GM06990 (cell line): Measurements from ENCODE around the gene ATM.

ENCODE experiments used
- DNase-seq: peaks from one replicate; pipeline ENCODE4 v3.0.0-alpha.2; 2011; ENCODE audit not compliant: insufficient read length; ENCODE audit errors: extremely low read depth
- H3K27me3 ChIP-seq: replicated peaks from 2 replicates; pipeline ENCODE4 v1.6.0; 2011; ENCODE audit warnings: low read length; ENCODE audit not compliant: control insufficient read depth, insufficient read depth
- H3K36me3 ChIP-seq: 2 replicates; pipeline ENCODE4 v1.5.1; 2011; ENCODE audit warnings: low read length; ENCODE audit not compliant: control insufficient read depth, insufficient read depth
- H3K4me3 ChIP-seq: replicated peaks from 2 replicates; pipeline ENCODE4 v1.5.1; 2011; ENCODE audit warnings: low read depth, mild to moderate bottlenecking, control low read depth, low read length
- TF ChIP-seq, protein P1 (sequence below): IDR thresholded peaks from 2 replicates; pipeline ENCODE4 v1.5.1; 2011; ENCODE audit warnings: low read length, control low read depth, mild to moderate bottlenecking, inconsistent platforms; ENCODE audit not compliant: insufficient read depth, poor library complexity, severe bottlenecking

ATM gene

DNA sequence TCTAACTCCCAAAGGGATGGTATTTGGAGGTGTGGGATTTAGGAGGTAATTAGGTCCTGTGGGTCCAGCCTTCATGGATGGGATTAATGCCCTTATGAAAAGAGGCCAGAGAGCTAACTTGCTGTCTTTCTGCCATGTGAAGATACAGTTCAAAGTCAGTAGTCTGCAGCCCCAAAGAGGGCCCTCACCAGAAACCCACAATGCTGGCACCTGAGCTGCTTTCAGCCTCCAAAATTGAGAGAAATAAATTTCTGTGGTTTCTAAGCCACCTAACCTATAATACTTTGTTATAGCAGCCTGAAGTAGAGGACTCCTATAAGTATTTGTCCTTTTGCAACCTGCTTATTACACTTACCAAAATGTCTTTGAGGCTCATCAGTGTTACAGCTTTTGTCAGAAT is 16.2 kb downstream of the ATM start:
- TF ChIP-seq, protein P1, sequence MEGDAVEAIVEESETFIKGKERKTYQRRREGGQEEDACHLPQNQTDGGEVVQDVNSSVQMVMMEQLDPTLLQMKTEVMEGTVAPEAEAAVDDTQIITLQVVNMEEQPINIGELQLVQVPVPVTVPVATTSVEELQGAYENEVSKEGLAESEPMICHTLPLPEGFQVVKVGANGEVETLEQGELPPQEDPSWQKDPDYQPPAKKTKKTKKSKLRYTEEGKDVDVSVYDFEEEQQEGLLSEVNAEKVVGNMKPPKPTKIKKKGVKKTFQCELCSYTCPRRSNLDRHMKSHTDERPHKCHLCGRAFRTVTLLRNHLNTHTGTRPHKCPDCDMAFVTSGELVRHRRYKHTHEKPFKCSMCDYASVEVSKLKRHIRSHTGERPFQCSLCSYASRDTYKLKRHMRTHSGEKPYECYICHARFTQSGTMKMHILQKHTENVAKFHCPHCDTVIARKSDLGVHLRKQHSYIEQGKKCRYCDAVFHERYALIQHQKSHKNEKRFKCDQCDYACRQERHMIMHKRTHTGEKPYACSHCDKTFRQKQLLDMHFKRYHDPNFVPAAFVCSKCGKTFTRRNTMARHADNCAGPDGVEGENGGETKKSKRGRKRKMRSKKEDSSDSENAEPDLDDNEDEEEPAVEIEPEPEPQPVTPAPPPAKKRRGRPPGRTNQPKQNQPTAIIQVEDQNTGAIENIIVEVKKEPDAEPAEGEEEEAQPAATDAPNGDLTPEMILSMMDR, result no peak
- H3K27me3 ChIP-seq, result no peaks in the 10 kb centered on the region
- no peak overlapping the region for H3K4me3 ChIP-seq
- H3K36me3 ChIP-seq, result no peaks in the 10 kb centered on the region; the same call in none of the 2 replicates
- DNase-seq, result no peak

DNA sequence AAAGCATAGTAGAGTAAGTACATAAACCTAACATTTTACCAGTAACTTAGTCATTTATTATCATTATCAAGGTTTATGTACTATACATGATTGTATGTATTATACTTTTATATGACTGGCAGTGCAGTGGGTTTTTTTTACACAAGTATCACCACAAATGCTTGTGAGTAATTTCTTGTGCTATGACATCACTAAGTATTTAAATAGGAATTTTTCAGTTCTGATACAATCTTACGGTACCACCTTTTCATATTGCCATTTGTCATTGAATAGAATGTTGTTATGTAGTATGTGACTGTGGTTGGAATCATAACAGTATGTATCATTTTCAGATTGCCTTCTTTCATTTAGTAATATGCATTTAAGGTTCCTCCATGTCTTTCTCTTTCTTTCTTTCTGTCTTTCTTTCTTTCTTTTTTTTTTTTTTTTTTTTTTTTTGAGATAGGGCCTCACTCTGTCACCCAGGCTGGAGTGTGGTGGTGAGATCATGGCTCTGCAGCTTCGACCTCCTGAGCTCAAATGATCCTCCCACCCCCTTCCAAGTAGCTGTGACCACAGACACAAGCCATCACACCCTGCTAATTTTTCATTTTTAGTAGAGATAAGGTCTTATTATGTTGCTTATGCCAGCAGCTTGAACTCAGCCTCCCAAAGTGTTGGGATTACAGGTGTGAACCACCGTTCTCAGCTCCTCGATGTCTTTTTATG is 18.6 kb downstream of the ATM start:
- H3K27me3 ChIP-seq, result no peaks in the 10 kb centered on the region
- H3K4me3 ChIP-seq, result no peak overlapping the region
- no peak for DNase-seq
- TF ChIP-seq, protein P1, result no peak
- no peaks in the 10 kb centered on the region; the same call in none of the 2 replicates for H3K36me3 ChIP-seq

DNA sequence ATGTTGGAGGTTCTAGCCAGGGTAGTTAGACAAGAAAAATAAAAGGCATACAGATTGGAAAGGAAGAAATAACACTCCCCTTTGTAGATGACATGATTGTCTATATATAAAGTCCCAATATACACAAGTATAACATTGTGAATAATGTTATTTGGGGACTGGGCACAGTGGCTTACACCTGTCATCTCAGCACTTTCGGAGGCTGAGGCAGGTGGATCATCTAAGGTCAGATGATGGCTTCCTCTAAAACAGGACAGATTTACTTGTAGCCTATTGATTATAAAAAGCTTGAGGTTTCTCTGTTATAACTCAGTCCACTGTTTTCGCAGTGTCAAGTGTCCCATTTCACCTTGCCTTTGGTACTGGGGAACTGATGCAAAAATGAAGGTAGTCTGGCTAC is 19.6 kb downstream of the ATM start:
- Histone ChIP-seq H3K27me3 (no peaks in the 10 kb centered on the region), H3K4me3 (no peak overlapping the region), H3K36me3 (no peaks in the 10 kb centered on the region; the same call in none of the 2 replicates)
- no peak for DNase-seq
- TF ChIP-seq, protein P1, result no peak

DNA sequence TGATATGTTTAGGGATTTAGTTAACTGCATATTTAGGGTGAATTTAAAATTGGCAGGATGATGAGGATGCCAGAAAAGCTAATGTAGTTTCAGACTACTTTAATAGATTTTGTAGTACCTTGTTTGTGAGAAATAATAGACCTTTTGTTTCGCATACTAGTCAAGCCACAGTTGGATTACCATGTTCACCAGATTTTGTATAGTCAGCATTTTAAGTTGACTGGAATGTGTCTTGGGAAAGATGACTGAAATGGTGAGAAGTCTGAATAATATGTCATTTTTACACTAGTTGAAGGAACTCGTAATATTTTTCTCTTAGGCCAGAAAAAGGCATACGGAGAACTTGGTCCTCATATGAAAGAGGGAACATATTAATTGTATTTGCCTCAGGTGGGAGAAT is 23.4 kb downstream of the ATM start:
- Histone ChIP-seq H3K4me3 (no peak overlapping the region), H3K27me3 (no peaks in the 10 kb centered on the region), H3K36me3 (peaks cover 4% of the 10 kb centered on the region)
- DNase-seq, result no peak
- TF ChIP-seq, protein P1, result no peak

DNA sequence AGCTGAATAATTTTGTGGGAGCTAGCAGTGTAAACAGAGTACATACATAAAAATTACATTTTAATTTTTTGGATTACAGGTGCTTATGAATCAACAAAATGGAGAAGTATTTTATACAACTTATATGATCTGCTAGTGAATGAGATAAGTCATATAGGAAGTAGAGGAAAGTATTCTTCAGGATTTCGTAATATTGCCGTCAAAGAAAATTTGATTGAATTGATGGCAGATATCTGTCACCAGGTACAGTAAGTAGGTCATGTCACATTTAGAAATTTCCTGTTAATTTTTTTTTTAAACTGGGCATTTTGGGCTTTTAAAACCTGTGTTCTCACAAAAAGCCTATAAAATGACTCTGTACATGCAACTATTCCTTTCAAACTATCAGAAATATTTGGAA is 24.0 kb downstream of the ATM start:
- no peak for DNase-seq
- TF ChIP-seq, protein P1, result no peak
- Histone ChIP-seq H3K4me3 (no peak overlapping the region), H3K36me3 (peaks cover 4% of the 10 kb centered on the region), H3K27me3 (no peaks in the 10 kb centered on the region)

DNA sequence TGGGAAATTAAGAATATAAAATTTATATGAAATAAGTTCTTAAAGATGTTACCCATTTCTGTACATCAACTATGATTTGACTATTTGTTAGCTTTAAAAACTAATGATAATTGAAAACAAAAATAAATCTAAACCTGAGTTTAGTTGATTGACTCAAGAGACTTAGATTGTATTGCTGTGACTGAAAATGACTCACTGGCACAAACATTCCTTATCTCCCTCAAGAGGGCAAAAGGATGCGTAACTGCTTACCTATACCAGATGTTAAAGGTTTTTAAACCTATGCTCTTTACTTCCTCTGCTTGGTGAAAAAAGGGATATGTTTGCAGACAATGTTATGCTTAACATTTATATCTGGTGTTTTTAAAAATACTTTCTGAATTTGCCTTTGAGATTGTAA is 30.3 kb downstream of the ATM start:
- DNase-seq, result no peak
- Histone ChIP-seq H3K4me3 (no peak overlapping the region), H3K27me3 (no peaks in the 10 kb centered on the region), H3K36me3 (peaks cover 7% of the 10 kb centered on the region)
- TF ChIP-seq, protein P1, result no peak
